ENCODE measurements around the gene C10orf90. TPM values are rescaled to one million over a fixed set of nuclear protein-coding genes. Genes with fewer than 3 reads are reported as not detected.

Gene C10orf90
- total RNA-seq, 2 donors from 2014 or later = 0.33 TPM; not detected in 1

DNA sequence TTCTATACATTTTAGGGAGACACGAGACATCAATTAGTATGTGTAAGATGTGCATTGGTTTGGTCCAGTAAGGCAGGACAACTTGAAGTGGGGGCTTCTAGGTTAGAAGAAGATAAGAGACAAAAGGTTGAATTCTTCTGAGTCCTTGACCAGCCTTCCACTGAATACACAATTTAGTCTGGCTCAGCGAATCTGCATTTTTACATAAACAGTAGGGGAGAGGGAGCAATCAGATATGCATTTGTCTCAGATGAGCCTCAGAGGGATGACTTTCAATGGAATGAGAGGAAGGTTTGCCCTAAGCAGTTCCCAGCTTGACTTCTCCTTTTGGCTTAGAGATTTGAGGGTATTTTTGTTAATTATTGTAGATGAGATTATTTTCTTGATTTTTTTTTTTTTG, 20.0 kb upstream of the C10orf90 start:
- WGBS, 2 experiments (ENCODE audit: insufficient coverage in 1 of 2, insufficient read length in 1 of 2) = 39 to 50% methylated on average over 2 of the region's 2 CpGs
- Mint-ChIP-seq H3K4me3 (no peak overlapping the region), H3K4me1 (peaks cover 26% of the 10 kb centered on the region), H3K27ac (peak overlapping the region; percentile 86), H3K9me3 (peaks cover 43% of the 10 kb centered on the region), H3K27me3 (ENCODE audit: insufficient read depth) (no peaks in the 10 kb centered on the region), H3K36me3 (ENCODE audit: low read depth) (peaks cover 16% of the 10 kb centered on the region)
- no peak overlapping the region for H3K27ac ChIP-seq (ENCODE audit: low read depth, low read length)
- peak overlapping the region; percentile 59 for H3K4me3 ChIP-seq (ENCODE audit: low read length)
- no peaks in the 10 kb centered on the region for H3K27me3 ChIP-seq (ENCODE audit: control insufficient read depth, insufficient read depth, low read length, poor library complexity, severe bottlenecking)
- DNase-seq = peak; percentile 65
- H3K9me3 ChIP-seq (ENCODE audit: control insufficient read depth, low read length) = peaks cover 34% of the 10 kb centered on the region
- H3K9ac ChIP-seq (ENCODE audit: extremely low read depth, low read length, poor library complexity, severe bottlenecking) = no peak overlapping the region
- H3K36me3 ChIP-seq (ENCODE audit: control insufficient read depth, insufficient read depth, low read length) = no peaks in the 10 kb centered on the region
- TF ChIP-seq, protein P1, sequence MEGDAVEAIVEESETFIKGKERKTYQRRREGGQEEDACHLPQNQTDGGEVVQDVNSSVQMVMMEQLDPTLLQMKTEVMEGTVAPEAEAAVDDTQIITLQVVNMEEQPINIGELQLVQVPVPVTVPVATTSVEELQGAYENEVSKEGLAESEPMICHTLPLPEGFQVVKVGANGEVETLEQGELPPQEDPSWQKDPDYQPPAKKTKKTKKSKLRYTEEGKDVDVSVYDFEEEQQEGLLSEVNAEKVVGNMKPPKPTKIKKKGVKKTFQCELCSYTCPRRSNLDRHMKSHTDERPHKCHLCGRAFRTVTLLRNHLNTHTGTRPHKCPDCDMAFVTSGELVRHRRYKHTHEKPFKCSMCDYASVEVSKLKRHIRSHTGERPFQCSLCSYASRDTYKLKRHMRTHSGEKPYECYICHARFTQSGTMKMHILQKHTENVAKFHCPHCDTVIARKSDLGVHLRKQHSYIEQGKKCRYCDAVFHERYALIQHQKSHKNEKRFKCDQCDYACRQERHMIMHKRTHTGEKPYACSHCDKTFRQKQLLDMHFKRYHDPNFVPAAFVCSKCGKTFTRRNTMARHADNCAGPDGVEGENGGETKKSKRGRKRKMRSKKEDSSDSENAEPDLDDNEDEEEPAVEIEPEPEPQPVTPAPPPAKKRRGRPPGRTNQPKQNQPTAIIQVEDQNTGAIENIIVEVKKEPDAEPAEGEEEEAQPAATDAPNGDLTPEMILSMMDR (conservative IDR thresholded peaks at IDR 0.05) = no peak
- peaks cover 11% of the 10 kb centered on the region for H3K4me1 ChIP-seq (ENCODE audit: control insufficient read depth, insufficient read depth, low read length)

GRCh38 chr10:126689461-126689994, 19.0 kb upstream of the C10orf90 start:
- TF ChIP-seq, protein P1 (conservative IDR thresholded peaks at IDR 0.05) = no peak
- Mint-ChIP-seq H3K27me3 (ENCODE audit: insufficient read depth) (no peaks in the 10 kb centered on the region), H3K4me1 (peaks cover 26% of the 10 kb centered on the region), H3K36me3 (ENCODE audit: low read depth) (peaks cover 16% of the 10 kb centered on the region), H3K27ac (peak overlapping the region; percentile 86), H3K9me3 (peaks cover 37% of the 10 kb centered on the region), H3K4me3 (no peak overlapping the region)
- no peak overlapping the region for H3K27ac ChIP-seq (ENCODE audit: low read depth, low read length)
- peaks cover 11% of the 10 kb centered on the region for H3K4me1 ChIP-seq (ENCODE audit: control insufficient read depth, insufficient read depth, low read length)
- no peak overlapping the region for H3K9ac ChIP-seq (ENCODE audit: extremely low read depth, low read length, poor library complexity, severe bottlenecking)
- H3K36me3 ChIP-seq (ENCODE audit: control insufficient read depth, insufficient read depth, low read length) = no peaks in the 10 kb centered on the region
- peaks cover 34% of the 10 kb centered on the region for H3K9me3 ChIP-seq (ENCODE audit: control insufficient read depth, low read length)
- no peak overlapping the region for H3K4me3 ChIP-seq (ENCODE audit: low read length)
- WGBS, 2 experiments (ENCODE audit: insufficient coverage in 1 of 2, insufficient read length in 1 of 2) = 93 to 100% methylated on average over 2 to 4 of the region's 4 CpGs
- DNase-seq = no peak
- no peaks in the 10 kb centered on the region for H3K27me3 ChIP-seq (ENCODE audit: control insufficient read depth, insufficient read depth, low read length, poor library complexity, severe bottlenecking)

DNA sequence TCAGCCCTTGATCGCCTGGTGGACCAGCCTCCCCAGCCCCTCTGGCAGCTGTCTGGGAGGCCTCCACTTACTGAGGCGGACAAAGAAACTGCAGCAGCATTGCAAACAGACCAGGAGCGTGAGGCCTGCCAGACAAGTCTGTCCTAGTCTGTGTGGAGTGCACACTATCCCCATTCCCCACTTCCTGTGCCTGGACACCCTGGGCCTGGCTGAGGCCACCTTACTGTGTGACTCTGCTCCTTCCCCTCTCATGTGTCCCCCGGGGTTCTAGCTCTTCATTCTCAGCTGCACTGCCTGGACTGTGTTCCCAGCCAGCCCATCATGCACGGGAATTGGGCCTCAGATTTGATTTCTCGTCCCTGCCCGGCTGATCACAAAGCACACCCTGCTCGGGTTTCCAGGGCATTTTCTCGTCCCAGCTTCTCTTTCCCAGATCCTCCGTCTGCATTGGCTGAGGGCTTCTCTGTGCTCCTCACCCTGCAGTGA, 16.7 kb upstream of the C10orf90 start:
- peak overlapping the region; percentile 55 for H3K27ac ChIP-seq (ENCODE audit: low read depth, low read length)
- TF ChIP-seq, protein P1 (conservative IDR thresholded peaks at IDR 0.05) = no peak

More for the DNA sequence above, 16.7 kb upstream of the C10orf90 start:
- peaks cover 11% of the 10 kb centered on the region for H3K4me1 ChIP-seq (ENCODE audit: control insufficient read depth, insufficient read depth, low read length)
- H3K27me3 ChIP-seq (ENCODE audit: control insufficient read depth, insufficient read depth, low read length, poor library complexity, severe bottlenecking) = no peaks in the 10 kb centered on the region
- peak overlapping the region; percentile 62 for H3K27ac Mint-ChIP-seq
- H3K27me3 Mint-ChIP-seq (ENCODE audit: insufficient read depth) = no peaks in the 10 kb centered on the region
- H3K4me3 Mint-ChIP-seq = no peak overlapping the region
- no peaks in the 10 kb centered on the region for H3K36me3 ChIP-seq (ENCODE audit: control insufficient read depth, insufficient read depth, low read length)
- peaks cover 13% of the 10 kb centered on the region for H3K9me3 ChIP-seq (ENCODE audit: control insufficient read depth, low read length)
- DNase-seq = peak; percentile 58
- 60 to 73% methylated on average over 7 to 10 of the region's 10 CpGs for WGBS, 2 experiments (ENCODE audit: insufficient coverage in 1 of 2, insufficient read length in 1 of 2)
- H3K4me3 ChIP-seq (ENCODE audit: low read length) = no peak overlapping the region
- peaks cover 6% of the 10 kb centered on the region for H3K36me3 Mint-ChIP-seq (ENCODE audit: low read depth)
- peaks cover 26% of the 10 kb centered on the region for H3K4me1 Mint-ChIP-seq
- H3K9ac ChIP-seq (ENCODE audit: extremely low read depth, low read length, poor library complexity, severe bottlenecking) = no peak overlapping the region
- H3K9me3 Mint-ChIP-seq = peaks cover 16% of the 10 kb centered on the region

All from endodermal cell (in vitro differentiated cells).